Left renal pelvis (tissue), 4 donors: ENCODE measurements around the gene SLC38A4. TPM values are rescaled to one million over a fixed set of nuclear protein-coding genes. Genes with fewer than 3 reads are reported as not detected.
"Not testable (repeated sequence)": the region's sequence is repeated elsewhere in the genome, so short reads cannot be mapped to it uniquely, and the experiment has no call there.

Experiments used
- DNase-seq, 4 donors: peaks; one replicate each; pipeline ENCODE4 v3.0.0-alpha.2; 2013; ENCODE audit warnings: low read depth in 4 of 4, low spot score in 3 of 4
- polyA plus RNA-seq, 4 donors: library from polyadenylated mRNA; unstranded; fragments of 120-200 nt; gene quantifications; one replicate each; pipeline ENCODE4 v1.2.1, GENCODE V29; 2013; ENCODE audit not compliant: insufficient read length in 4 of 4

SLC38A4 gene
- polyA plus RNA-seq, 4 donors, result 2.7 to 28.0 (median 26.7) TPM

DNA sequence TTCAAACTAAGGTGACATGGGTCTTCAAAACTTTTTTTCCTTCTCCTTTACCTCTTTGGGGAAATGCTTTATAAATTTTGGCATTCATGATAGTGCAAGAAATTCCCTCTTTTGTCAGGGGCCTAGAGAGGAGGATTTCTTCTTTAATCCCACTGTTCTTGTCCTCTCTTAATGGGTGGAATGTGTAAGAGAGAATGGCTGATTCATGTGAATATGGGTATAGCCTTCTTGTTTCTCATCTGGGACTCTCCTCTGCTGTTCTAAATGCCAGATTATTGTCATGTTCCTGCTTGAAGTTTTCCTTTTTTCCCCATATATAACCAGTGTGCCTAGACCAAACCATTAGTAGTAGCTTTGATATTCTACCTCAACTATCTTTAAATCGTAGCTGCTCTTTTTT is 46.7 kb downstream of the SLC38A4 start:
- DNase-seq, result no peak

DNA sequence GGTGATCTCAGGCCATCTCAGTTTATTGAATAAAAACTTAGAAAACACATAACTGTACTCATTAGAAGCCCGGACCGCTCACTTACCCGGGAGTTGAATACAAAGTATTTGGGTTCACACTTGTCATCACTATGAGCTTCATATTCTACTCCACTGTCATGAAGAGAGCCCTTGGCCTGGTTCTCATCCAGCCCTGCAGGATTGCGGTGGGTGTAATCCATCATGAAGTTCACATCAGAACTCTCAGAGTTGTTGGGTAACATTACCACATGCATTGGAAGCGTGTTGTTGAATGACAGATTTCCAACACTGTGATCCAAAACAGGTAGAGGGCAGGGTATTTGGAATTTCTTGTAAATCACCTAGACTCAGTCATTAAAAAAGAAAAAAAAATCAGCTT is 47.4 kb downstream of the SLC38A4 start:
- no peak for DNase-seq

DNA sequence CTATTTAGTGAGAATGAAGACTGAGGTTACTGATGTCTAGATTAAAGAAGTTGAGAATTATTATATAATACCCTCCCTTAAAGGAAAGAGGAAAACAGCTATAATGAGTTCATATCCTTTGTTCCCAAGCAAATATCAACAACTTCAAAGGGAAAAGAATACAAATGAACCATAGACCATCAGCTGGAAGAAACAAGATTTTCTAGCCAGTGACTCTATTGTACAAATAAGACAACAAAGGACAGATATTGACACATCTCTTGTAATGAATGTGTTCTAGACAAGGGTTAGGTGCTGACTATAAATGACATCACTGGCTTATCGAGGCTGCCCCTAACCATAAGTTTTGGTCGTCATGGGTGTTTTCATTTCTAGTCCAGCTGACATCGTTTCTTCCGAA is 48.2 kb downstream of the SLC38A4 start:
- no peak for DNase-seq

DNA sequence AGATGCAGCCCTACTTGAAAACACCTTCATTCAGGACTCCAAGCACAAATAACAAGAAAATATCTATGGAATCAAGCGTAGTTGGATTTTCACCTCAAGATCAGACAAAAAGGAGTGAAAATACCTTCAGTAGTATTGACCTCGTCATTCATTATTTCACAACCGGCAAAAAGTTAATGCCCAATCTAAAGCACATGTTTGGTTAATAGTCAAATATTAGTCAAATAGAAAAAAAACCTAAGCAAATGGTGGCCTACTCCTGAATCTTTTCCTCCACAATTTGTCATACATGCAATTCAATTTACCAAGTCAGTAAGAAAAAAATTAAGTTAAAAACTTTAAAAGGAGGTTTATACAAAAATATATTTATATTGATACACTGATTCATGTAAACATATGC is 50.0 kb downstream of the SLC38A4 start:
- DNase-seq, result no peak

DNA sequence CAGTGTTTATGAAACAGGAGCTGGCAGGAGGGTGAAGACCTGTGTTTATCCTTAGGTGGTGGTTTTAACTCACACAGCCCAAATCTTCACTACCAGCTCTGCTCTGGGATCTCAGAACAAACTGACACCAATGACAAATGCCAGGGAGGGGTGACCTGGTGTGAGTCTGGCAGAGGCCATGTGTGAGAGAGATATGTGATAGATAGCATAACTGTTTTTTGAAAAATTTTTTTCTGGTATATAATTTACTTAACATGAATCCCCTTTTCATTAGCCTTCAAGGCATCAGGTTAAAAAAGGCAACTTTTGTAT is 51.5 kb downstream of the SLC38A4 start:
- no peak for DNase-seq

DNA sequence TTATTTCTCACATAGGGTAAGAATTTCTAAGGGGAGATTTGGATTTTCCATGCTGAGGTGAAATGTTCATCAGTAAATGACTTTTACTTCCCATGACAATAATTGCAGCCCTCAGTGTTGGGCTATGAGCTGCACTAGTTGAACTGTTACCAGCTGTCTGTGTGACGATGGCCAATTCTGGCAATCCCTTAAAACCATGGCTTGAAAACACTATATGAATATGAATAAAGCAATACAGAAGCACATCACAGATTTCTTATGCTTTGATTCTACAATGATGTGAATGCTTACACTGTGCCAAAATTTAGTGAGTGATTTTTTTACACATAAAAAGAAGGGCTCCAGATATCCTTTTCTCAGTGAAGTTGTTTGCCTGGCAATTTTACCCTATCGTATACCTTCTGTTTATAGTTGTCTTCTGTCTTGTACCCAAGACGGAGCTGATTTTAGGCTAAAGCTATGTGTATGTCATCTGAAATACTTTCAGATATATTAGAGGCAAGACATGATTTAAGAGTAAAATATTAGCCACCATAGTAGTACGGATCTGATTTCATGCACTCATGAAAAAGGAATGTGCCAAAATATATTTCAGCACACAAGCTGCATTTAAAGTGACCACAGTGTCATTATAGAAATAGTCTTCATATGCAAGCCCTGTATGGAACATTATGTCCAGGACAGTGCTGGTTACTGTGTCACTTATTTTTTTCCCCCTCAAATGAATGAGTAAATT is 52.0 kb downstream of the SLC38A4 start:
- DNase-seq, result no peak

DNA sequence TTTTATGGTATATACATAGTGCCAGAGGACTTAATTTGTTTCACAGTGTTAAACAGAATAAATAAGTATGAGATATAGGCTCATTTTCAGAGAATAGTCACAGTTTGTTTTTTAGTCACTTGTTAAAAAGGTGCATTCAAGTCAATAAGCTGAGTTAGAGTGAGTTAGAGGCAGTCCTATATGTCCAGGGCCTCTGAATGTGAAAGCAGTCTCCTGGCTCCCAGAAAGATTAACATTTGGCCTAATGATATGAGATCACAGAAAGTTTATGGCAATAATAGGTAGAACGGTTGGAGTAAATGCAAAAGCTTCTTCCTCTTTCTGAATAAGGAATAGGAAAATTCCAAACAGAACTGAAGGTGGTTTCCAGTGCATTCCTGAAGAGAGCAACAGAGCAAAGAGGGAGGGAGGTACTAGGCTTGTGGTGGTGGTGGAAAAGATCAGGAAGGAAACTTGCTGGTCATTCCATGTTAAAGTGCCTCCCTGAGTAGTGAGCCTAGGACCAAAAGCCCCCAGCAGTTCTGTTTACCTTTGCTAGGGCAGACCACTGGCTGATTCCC is 54.4 kb downstream of the SLC38A4 start:
- no peak for DNase-seq

DNA sequence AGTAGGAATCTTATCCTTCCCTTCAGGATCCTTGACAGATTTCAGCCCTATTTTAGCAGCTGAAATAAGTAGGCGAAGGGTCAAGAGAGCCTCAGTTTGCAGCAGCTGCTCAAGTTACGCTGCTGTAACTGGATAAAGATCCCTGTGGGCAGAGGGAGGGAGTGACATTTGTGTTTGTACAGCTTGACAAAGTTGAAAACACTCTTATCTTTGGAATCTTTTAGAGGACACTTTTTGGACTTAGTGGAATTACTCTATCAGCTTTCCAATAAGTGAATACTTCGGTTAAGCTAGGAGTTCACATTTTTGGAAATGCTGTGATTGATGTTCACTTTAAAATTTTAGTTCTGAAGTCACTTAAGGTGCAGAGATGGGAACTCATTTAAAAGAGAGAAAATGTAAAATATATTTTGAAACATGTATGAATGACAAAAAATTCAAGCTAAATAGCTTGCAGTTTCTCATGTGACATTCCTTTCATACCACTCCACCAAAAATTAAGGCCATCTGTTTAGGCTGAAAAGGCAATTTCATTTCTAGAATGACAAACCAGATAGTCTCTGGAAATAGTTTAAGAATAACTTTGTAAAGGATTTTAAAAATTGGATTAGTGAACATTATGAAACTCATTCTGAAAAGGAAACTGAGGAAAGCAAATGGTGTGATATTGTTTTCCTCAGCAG is 55.2 kb downstream of the SLC38A4 start:
- DNase-seq, result peak; percentile 8 to 37 (median 10)

DNA sequence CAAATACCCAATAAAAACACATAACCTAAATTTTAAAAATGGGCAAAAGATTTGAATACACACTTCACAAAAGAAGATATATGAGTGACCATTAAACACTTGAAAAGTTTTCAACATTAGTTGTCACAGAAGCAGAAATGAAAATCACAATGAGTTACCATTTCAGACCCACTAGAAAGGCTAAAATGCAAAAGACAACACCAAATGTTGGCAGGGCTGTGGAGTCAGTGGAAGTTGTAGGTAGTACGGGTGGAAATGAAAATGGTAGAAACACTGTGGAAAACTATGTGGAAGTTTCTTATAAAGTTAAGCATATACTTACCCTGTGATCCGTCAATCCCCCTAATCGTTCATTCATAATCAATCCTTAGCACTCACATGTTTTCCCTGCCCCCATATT is 61.8 kb downstream of the SLC38A4 start:
- DNase-seq, result no peak

DNA sequence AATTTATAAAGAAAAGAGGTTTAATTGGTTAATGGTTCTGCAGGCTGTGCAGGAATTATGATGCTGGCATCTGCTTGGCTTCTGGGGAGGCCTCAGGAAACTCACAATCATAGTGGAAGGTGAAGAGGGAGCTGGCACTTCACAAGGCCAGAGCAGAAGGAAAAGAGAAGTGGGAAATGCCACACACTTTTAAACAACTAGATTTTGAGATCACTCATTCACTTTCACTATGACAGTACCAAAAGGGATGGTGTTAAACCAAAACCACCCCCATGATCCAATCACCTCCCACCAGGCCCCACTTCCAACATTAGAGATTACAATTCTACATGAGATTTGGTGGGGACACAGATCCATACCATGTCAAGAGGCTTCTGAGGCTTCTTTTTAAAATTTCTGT is 62.6 kb downstream of the SLC38A4 start:
- no peak for DNase-seq

DNA sequence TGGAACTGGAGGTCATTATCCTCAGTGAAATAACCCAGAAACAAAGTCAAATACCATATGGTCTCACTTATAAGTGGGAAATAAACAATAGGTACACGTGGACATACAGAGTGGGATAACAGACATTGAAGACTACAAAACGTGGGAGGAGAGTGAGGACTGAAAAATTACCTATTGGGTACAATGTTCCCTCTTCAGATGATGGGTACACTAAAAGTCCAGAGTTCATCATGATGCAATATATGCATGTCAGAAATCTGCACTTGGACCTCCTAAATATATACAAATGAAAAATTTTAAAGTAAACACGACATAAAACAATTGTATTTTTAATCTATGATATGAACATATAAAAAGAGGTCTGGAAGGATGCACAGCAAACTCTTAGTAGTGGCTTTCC is 71.2 kb downstream of the SLC38A4 start:
- no peak for DNase-seq

DNA sequence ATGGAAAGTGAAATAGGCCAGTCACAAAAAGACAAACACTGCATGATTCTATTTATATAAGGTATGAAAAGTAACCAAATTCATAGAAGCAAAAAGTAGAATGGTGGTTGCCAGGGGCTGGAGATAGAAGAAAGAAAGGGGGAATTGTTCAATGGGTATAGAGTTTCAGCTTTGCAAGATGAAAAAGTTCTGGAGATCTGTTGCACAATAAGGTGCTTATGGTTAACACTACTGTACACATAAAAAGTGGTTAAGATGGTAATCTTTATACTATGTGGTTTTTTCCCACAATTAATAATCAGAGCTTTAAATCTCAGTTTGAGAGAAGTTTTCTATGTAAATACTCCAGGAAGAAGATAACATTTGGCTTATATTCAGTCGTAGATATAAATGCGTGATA is 73.4 kb downstream of the SLC38A4 start:
- DNase-seq, result no peak

DNA sequence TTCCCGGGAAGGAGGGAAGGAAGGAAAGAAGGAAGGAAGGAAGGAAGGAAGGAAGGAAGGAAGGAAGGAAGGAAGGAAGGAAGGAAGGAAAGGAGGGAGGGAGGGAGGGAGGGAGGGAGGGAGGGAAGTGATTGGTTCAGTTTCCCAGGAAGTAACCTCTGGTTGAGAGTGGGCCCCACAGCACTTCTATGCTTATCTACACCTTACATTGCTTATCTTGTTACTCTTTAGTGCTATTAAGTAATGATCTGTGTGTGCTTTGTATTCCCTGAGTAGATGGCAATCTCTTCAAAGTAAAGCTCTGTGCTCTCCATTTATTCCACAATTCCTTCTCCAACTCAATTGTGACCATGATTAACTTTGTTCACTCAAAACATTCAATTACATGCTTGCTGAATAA is 74.6 kb downstream of the SLC38A4 start:
- no peak for DNase-seq

DNA sequence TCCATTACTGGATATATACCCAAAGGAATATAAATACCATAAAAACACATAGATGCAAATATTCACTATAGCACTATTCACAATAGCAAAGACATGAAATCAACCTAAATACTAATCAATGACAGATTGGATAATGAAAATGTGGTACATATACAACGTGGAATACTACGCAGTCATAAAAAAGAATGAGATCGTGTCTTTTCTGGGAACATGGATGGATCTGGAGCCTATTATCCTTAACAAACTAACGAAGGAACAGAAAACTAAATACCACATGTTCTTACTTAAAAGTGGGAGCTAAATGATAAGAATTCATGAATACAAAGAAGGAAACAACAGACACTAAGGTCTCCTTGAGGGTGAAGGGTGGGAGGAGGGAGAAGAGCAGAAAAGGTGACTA is 76.5 kb downstream of the SLC38A4 start:
- DNase-seq, result no peak

DNA sequence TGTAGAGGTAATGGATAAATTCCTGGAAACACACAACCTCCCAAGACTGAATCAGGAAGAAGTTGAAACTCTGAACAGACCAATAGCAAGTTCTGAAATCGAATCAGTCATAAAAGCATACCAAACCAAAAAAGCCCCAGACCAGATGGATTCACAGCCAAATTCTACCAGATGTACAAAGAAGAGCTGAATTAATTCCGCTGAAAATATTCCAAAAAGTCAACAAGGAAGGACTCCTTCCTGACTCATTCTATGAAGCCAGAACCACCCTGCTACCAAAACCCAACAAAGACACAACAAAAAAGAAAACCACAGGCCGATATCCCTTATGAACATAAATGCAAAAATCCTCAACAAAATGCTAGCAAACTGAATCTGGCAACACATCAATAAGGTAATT is 81.5 kb downstream of the SLC38A4 start:
- DNase-seq, result no peak

DNA sequence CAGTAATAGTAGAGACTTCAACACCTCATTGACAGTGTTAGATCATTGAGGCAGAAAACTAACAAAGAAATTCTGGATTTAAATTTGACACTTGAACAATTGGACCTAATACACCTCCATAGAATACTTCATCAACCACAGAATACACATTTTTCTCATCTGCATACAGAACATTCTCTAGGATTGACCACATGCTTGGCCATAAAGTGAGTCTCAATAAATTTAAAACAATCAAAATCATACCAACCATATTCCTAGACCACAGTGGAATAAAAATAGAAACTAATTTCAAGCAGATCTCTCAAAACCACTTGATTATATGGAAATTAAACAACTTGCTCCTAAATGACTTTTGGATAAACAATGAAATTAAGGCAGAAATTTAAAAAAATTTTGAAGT is 82.3 kb downstream of the SLC38A4 start:
- no peak for DNase-seq

DNA sequence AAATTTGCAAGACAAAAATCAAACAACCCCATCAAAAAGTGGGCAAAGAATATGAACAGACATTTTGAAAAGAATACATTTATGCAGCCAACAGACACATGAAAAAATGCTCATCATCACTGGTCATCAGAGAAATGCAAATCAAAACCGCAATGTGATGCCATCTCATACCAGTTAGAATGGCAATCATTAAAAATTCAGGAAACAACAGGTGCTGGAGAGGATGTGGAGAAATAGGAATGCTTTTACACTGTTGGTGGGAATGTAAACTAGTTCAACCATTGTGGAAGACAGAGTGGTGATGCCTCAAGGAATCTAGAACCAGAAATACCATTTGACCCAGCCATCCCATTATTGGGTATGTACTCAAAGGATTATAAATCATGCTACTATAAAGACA is 83.5 kb downstream of the SLC38A4 start:
- DNase-seq, result not testable (repeated sequence)

DNA sequence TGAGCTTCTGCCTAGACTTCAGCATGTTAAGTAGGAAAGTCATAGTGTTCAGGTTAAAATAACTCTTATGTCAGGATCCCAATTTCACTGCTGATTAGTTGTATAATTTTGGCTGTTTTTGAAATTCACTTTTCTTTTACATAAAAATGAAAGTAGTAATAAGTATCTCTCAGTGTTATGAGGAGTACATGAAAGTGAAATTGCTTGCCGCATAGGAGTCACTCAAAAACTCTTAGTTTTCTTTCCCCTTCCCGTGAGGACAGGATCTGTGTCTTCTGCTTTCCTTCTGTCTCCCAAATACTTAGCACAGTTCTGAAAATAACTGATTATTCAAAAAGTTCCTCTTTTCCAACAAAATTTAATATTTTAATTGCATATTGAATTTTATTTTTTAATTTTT is 100.5 kb downstream of the SLC38A4 start:
- DNase-seq, result no peak

DNA sequence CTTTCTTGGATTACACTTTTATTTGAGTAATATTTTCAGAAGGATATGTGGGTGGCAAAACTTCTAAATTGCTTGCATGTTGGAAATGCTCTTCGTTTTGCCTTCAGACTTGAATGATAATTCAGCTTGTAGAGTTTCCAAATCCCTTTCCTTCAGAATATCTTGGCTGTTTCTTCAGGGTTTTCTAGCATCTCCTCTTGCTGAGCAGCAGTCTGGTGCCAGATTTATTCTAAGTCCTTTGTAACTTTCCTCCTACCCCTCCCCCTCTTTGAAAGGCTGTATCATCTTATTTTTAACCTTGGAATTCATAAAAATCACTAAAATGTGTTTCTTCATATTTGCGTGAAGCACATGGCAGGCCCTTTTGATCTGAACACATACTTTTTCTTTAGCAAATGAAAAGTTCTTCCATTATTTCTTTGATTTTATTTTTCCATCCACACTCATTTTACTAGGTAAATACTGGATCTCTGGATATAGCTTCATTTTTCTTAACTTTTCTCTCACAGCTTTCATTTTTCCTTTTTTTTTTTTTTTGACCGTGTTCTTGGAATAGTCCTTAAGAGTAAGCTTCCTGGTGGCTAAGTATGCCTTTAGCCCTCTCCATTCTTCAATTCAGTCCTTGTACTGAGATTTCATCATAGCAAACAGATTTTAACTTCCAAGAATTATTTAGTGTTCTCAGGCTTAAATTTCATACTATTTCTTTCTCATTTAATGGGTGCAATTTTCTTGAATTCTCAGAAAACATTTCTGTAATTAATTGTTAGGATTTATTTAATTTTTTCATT is 102.0 kb downstream of the SLC38A4 start:
- DNase-seq, result no peak

DNA sequence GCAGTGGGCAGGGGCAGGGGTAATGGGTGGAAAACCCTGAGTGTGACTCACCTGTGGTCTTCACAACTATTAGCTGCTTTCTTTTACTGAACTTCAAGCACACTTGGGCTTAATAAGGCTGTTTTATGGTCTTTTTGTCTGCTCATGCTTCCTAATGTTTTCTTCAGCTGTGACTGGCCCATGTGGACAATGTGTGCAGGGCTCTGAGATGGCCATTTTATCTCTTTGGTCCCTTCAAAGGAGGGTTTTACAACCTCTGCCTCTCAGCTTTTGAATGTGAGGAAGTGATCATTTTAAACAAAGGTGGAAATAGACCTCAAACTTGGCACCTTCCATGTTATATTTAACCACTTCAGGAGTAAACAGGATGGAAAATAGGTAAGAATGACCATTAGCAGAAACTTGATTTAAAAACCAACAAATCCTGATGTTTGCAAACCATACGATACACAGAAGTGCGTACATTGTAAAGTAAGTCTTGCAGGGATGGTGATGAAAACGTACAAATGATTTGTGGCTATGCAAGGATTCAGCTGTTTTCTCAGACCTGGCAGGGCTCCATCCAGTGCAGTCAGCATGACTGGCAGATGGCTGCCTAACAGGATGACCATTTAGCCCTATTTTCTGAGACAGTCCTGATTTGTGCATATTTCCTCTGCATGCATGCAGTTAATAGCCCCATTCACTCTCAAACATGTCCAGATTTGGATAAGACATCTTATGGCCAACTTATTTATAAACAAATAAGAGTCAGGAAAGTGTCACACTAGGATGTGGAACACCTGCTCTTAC is 103.2 kb downstream of the SLC38A4 start:
- peak in 2 of 4 donors; percentile 3 to 7 for DNase-seq

DNA sequence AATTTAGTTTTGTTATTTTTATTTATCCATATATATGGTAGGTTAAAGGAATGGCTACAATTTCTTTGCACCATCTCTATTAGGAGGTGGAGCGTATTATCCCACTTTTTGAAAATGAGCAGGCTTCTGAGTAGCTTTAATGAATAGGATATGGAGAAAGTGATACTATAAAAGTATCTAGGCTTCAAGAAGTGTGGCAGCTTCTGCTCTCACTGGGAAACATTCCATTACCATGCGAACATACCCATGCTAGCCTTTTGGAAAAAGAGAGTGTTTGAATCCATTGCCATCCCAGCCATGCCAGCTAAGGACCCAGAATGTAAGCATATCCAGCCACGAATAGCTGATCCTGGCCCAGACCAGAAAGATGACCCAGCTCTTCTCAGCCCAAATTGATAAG is 107.3 kb downstream of the SLC38A4 start:
- no peak for DNase-seq
